PC-3 (cell line): ENCODE measurements around the gene TMEM181.

Experiments
- CTCF ChIP-seq: fragments of 300-600 bp; sonication (generic); conservative IDR thresholded peaks from 2 replicates; pipeline ENCODE4 v1.5.1; 2017; ENCODE audit warnings: antibody characterized with exemption, low read depth, mild to moderate bottlenecking, low read length
- EZH2 ChIP-seq: fragments of 300-600 bp; sonication (generic); IDR thresholded peaks from one replicate; pipeline ENCODE4 v1.6.1; 2017; ENCODE audit warnings: antibody characterized with exemption, mild to moderate bottlenecking, low read length; ENCODE audit not compliant: unreplicated experiment

GRCh38 chr6:158591810-158592209 is 31.9 kb downstream of the TMEM181 start:
- TF ChIP-seq CTCF (no peak), EZH2 (no peak)
